GM12891 (cell line): ENCODE results near the gene KCNMA1.

Experiments used
- DNase-seq: peaks from one replicate; pipeline ENCODE4 v3.0.0; 2011; ENCODE audit warnings: low spot score; ENCODE audit not compliant: insufficient read length
- FAIRE-seq: peaks from 2 replicates; lab custom pipeline; 2011; peaks lifted over from hg19 to GRCh38; lab: Jason Lieb, UNC
- PAX5 ChIP-seq: IDR thresholded peaks from 2 replicates; pipeline ENCODE4 v1.6.1; 2011; ENCODE audit warnings: low read length, moderate library complexity, mild to moderate bottlenecking; ENCODE audit not compliant: insufficient read depth, severe bottlenecking
- POLR2A ChIP-seq: IDR thresholded peaks from 2 replicates; pipeline ENCODE4 v1.6.1; 2011; ENCODE audit warnings: low read depth, low read length, control low read depth
- POLR2AphosphoS5 ChIP-seq: IDR thresholded peaks from 2 replicates; pipeline ENCODE4 v1.6.1; 2011; ENCODE audit warnings: low read depth, low read length, control low read depth
- POU2F2 ChIP-seq: IDR thresholded peaks from 2 replicates; pipeline ENCODE4 v1.6.1; 2011; ENCODE audit warnings: low read depth, mild to moderate bottlenecking, control low read depth, low read length, moderate library complexity
- SPI1 ChIP-seq: IDR thresholded peaks from 2 replicates; pipeline ENCODE4 v1.6.1; 2011; ENCODE audit warnings: low read depth, low read length, control low read depth
- TAF1 ChIP-seq: IDR thresholded peaks from 2 replicates; pipeline ENCODE4 v1.6.1; 2011; ENCODE audit warnings: low read depth, low read length, control low read depth

The KCNMA1 gene

GRCh38 chr10:77045085-77045484, 592.5 kb downstream of the KCNMA1 start:
- TF ChIP-seq PAX5 (no peak), TAF1 (no peak), POLR2AphosphoS5 (no peak), POU2F2 (no peak), POLR2A (no peak)
- FAIRE-seq, result no peak
- no peak for DNase-seq

GRCh38 chr10:77043420-77043763, 594.2 kb downstream of the KCNMA1 start:
- DNase-seq (no peak), FAIRE-seq (no peak)
- TF ChIP-seq POLR2A (no peak), SPI1 (no peak), PAX5 (no peak), POU2F2 (no peak), POLR2AphosphoS5 (no peak), TAF1 (no peak)

GRCh38 chr10:77042706-77043419, 594.7 kb downstream of the KCNMA1 start:
- TF ChIP-seq POLR2A, result no peak
- TF ChIP-seq POLR2AphosphoS5, result no peak
- no peak for TF ChIP-seq PAX5
- no peak for TF ChIP-seq TAF1
- TF ChIP-seq SPI1, result no peak
- no peak for TF ChIP-seq POU2F2
- no peak for DNase-seq
- FAIRE-seq, result no peak

GRCh38 chr10:77041636-77042258, 595.9 kb downstream of the KCNMA1 start:
- TF ChIP-seq POLR2AphosphoS5, result no peak
- TF ChIP-seq POU2F2, result no peak
- no peak for TF ChIP-seq POLR2A
- no peak for TF ChIP-seq PAX5
- no peak for TF ChIP-seq TAF1
- TF ChIP-seq SPI1, result no peak
- no peak for DNase-seq
- FAIRE-seq, result no peak

GRCh38 chr10:77038407-77038806, 599.2 kb downstream of the KCNMA1 start:
- no peak for FAIRE-seq
- no peak for TF ChIP-seq TAF1
- TF ChIP-seq POLR2A, result no peak
- TF ChIP-seq SPI1, result no peak
- TF ChIP-seq POU2F2, result no peak
- no peak for TF ChIP-seq PAX5
- no peak for TF ChIP-seq POLR2AphosphoS5
- no peak for DNase-seq

GRCh38 chr10:77037735-77038403, 599.7 kb downstream of the KCNMA1 start:
- FAIRE-seq, result no peak

GRCh38 chr10:77036993-77037734, 600.4 kb downstream of the KCNMA1 start:
- DNase-seq (no peak), FAIRE-seq (no peak)
- TF ChIP-seq POLR2AphosphoS5, result no peak
- no peak for TF ChIP-seq SPI1
- TF ChIP-seq POLR2A, result no peak
- TF ChIP-seq PAX5, result no peak
- no peak for TF ChIP-seq POU2F2
- no peak for TF ChIP-seq TAF1

More at GRCh38 chr10:77037735-77038403, 599.7 kb downstream of the KCNMA1 start:
- TF ChIP-seq SPI1 (no peak), POLR2A (no peak), POU2F2 (no peak), POLR2AphosphoS5 (no peak), PAX5 (no peak), TAF1 (no peak)
- no peak for DNase-seq

- TF ChIP-seq PAX5 (no peak), POU2F2 (no peak), TAF1 (no peak), POLR2A (no peak), SPI1 (no peak), POLR2AphosphoS5 (no peak)
- no peak for DNase-seq
- FAIRE-seq, result no peak
Observed at GRCh38 chr10:77036276-77036675, 601.3 kb downstream of the KCNMA1 start.

GRCh38 chr10:77034795-77035194, 602.8 kb downstream of the KCNMA1 start:
- no peak for FAIRE-seq
- no peak for TF ChIP-seq PAX5
- TF ChIP-seq POLR2AphosphoS5, result no peak
- no peak for TF ChIP-seq TAF1
- TF ChIP-seq SPI1, result no peak
- TF ChIP-seq POLR2A, result no peak
- TF ChIP-seq POU2F2, result no peak
- no peak for DNase-seq
